NCI-H345 treated with DMSO at 0.1 percent for 48 hours (cell line): Measurements from ENCODE around the gene CRB2.

Experiments used
- DNase-seq: peaks from one replicate; lab custom pipeline; 2025; ENCODE audit not compliant: unreplicated experiment; lab: John Stamatoyannopoulos, UW

The CRB2 gene

DNA sequence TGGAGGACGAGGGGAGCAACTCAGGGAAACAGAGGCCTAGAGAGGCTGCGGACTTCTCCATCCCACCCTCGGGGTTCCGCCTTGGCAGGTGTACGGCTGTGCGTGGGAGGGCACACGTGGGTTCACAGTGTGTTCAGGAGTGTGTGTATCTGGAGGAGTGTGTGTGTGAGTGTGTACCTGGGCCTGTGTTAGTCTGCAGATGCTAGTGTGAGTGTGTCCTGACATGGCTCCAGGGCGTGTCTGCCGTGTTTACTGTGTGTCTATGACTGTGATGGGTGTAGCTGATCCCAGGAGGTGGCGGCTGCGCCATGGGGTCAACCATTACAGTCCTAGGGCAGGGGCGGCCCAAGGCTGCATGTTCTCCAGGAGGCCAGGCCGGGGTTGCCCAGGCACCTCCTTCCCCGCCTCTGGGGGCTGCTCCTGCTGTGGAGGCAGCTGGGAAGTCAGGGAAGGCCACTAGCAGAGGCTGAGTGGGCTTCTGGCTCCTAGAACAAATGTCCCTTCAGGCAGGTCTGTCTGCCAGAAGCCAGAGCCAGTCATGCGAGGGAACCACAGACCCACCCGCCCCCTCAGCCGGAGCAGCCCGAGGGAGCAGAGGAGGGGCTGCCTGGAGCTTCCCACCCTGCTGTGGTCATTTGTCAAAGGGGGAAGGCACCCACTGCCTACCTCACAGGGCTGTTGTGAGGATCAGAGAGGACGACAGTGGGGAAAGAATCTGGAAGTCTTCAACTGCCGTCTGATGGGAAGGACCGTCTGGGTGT, 21.4 kb downstream of the CRB2 start:
- DNase-seq = no peak

DNA sequence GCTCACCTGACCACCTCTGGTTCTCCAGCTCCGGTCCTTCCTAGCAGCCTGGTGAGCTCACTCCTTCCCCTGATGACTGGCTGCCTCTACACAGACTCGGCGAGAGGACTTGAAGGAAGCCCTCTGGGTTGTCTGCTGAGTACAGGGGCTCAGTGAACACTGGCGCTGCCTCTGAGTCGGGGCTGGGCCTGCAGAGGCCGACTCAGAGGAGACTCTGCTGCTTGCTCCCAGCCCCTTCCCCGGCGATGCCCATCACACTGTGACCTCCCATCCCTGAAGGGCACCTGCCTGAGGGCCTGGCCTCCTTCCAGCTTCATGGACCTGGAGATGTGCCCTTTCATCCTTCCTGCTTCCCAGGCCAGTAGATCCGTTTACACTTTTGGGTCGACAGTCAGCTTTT, 22.0 kb downstream of the CRB2 start:
- DNase-seq = no peak

GRCh38 chr9:123378956-123379660, 23.1 kb downstream of the CRB2 start:
- DNase-seq = no peak

GRCh38 chr9:123380852-123381705, 25.1 kb downstream of the CRB2 start:
- DNase-seq = no peak

DNA sequence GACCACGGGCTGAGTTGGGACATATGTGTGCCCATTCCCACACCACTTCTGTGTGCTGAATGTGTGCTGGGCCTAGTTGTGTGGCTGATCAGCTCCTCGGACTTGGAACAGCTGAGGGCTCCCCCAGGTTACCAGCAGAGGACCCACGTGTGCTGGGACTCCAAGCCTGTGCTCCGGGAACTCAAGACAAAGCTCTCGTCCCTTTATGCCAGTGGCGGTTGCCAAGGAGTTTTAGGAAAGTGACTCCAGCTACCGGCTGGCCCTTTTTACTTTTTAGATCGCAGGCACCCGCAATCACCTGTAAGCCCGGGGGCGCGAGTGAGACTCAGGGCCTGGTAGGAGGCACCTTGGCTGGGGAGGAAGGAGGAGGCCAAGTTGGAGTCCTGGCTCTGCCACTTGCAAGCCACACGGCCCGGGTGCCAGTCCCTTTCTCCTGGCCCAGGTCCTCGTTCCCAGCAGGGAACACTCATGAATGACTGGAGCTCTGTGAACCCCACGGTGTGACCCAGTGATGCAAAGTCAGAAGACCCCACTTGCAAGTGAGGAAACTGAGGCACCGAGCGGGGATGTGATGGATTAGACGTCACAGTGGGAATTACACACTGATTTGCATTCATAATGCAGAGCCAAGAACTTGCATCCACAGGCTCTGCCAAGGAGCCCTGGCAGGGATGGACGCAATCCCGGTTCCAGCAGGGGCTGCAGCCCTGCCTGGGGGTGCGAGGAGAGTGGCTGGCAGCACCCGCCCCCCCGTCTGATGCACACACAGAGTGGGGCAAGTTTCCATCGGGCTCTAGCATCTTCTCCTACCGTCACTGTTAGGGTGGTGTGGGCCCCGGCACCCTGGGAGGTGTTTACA, 26.9 kb downstream of the CRB2 start:
- DNase-seq = no peak

DNA sequence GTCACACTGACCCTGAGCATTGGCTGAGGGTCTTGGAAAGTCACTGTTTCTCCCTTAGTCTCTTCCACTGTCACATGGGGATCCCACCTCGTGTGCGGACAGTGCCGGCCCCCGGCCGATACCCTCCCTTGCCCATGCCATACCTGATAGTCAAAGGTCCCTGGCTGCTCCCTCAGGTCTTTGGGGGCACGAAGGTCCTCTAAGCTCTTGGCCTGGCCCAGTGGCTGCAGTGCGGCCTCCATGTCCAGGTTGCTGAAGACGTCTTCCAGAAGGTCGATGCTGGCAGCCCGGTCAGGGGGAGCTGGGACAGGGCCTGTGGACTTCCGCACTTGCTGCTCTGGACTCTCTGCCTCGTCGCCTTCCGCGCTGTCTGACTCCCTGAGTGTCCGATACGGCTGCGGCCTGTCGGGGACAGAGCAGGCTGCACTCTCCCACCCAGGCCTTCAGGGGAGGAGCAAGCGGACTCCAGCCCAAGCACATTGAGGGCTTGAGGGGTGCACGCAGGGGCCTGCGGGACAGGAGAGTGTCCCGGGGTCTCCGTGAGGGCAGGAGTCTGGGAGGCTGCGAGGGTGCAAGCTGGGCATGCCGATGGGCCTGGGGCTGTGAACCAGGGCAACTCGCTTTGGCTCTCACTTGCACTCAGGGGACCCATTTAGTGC, 27.6 kb downstream of the CRB2 start:
- no peak for DNase-seq

GRCh38 chr9:123387686-123388085, 31.7 kb downstream of the CRB2 start:
- no peak for DNase-seq

- DNase-seq = no peak
These were observed 33.1 kb downstream of the CRB2 start for GRCh38 chr9:123389070-123389469.

DNA sequence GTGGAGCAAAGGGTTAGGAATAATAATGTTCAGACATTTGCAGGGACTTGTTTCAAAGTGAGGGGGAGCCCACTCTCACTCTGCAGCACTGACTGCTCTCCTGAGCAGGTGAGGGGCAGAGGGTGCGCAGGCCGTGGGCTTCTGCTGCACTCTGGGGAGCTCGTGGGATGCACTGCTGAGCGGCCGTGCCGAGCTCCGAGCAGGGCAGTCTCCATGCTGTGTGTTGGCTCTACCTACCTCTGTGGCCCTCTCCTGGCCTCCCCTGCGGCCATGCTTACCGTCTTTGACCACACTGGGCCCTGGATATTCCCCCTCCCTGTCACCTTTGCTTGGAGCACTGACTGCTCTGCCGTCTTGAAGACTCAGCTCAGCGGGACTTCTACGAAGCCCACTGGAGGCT, 33.7 kb downstream of the CRB2 start:
- no peak for DNase-seq

GRCh38 chr9:123390337-123391135, 34.5 kb downstream of the CRB2 start:
- DNase-seq = no peak

GRCh38 chr9:123391233-123391632, 35.2 kb downstream of the CRB2 start:
- DNase-seq = no peak

GRCh38 chr9:123391946-123392345, 35.9 kb downstream of the CRB2 start:
- DNase-seq = no peak

GRCh38 chr9:123392802-123393201, 36.8 kb downstream of the CRB2 start:
- DNase-seq = no peak

GRCh38 chr9:123394291-123395235, 38.6 kb downstream of the CRB2 start:
- no peak for DNase-seq

- peak; percentile 31 for DNase-seq
These were observed 39.3 kb downstream of the CRB2 start for GRCh38 chr9:123395276-123395688.

GRCh38 chr9:123395689-123396511, 39.9 kb downstream of the CRB2 start:
- no peak for DNase-seq

GRCh38 chr9:123397975-123398374, 42.0 kb downstream of the CRB2 start:
- DNase-seq = no peak
